Gastrocnemius medialis (tissue), 4 donors: ENCODE data around the gene NDUFB2.

Source experiments
- CTCF ChIP-seq, 5 experiments: fragments of 450-650 bp in 3 of 5; fragments of 200-600 bp in 2 of 5; sonication (generic) in 2 of 5; IDR thresholded peaks in 4 of 5; conservative IDR thresholded peaks in 1 of 5; 1 replicate in 4 of 5; 2 replicates in 1 of 5; pipeline ENCODE4 v1.5.1; 2016 to 2019; ENCODE audit warnings: antibody characterized with exemption in 5 of 5, mild to moderate bottlenecking in 3 of 5, moderate library complexity in 3 of 5
- POLR2A ChIP-seq, 2 donors: fragments of 450-650 bp; IDR thresholded peaks; one replicate each; pipeline ENCODE4 v1.6.1; 2017; ENCODE audit warnings: antibody characterized with exemption in 2 of 2, mild to moderate bottlenecking in 2 of 2, moderate library complexity in 2 of 2

- TF ChIP-seq POLR2A (IDR thresholded peaks at IDR 0.05): peak; percentile 18 to 45
- no peak for TF ChIP-seq CTCF (IDR thresholded peaks at IDR 0.05 in 4 of 5, conservative IDR thresholded peaks at IDR 0.05 in 1 of 5)
These were observed 23.3 kb upstream of the NDUFB2 start for GRCh38 chr7:140673063-140673773.
